Thyroid gland (tissue), 4 donors: ENCODE measurements around the gene DLL1.

Source experiments
- CTCF ChIP-seq, 6 experiments: fragments of 200-600 bp in 3 of 6; fragments of 450-650 bp in 3 of 6; sonication (generic) in 3 of 6; IDR thresholded peaks; one replicate each; pipeline ENCODE4 v1.5.1; 2016 to 2019; ENCODE audit warnings: antibody characterized with exemption in 6 of 6, mild to moderate bottlenecking in 2 of 6, inconsistent platforms in 1 of 6, moderate library complexity in 1 of 6
- POLR2A ChIP-seq, 2 donors: fragments of 450-650 bp; IDR thresholded peaks; one replicate each; pipeline ENCODE4 v1.6.1; 2017; ENCODE audit warnings: antibody characterized with exemption in 2 of 2, mild to moderate bottlenecking in 2 of 2, moderate library complexity in 1 of 2

GRCh38 chr6:170253910-170254269 lies 37.0 kb downstream of the DLL1 start:
- TF ChIP-seq CTCF (IDR thresholded peaks at IDR 0.05): no peak
- TF ChIP-seq POLR2A (IDR thresholded peaks at IDR 0.05): no peak
